Measurements from ENCODE around the gene PTPRE.

Gene PTPRE

GRCh38 chr10:127991543-127992255, 84.8 kb downstream of the PTPRE start:
- no peak for TF ChIP-seq CTCF (IDR thresholded peaks at IDR 0.05; ENCODE audit: poor library complexity, severe bottlenecking)
- H3K27ac ChIP-seq (ENCODE audit: poor library complexity, severe bottlenecking) = peak overlapping the region; percentile 97

GRCh38 chr10:127992376-127992775, 85.5 kb downstream of the PTPRE start:
- ATAC-seq (ENCODE audit: low read depth) = no peak
- Histone ChIP-seq H3K36me3 (ENCODE audit: low read depth) (no peaks in the 10 kb centered on the region), H3K4me3 (ENCODE audit: severe bottlenecking) (no peak overlapping the region), H3K9me3 (ENCODE audit: severe bottlenecking) (no peaks in the 10 kb centered on the region), H3K27me3 (ENCODE audit: insufficient read depth, poor library complexity, severe bottlenecking) (no peaks in the 10 kb centered on the region), H3K4me1 (ENCODE audit: insufficient read depth, poor library complexity, severe bottlenecking) (peaks cover 28% of the 10 kb centered on the region), H3K27ac (ENCODE audit: poor library complexity, severe bottlenecking) (peak overlapping the region; percentile 97)
- TF ChIP-seq CTCF (IDR thresholded peaks at IDR 0.05; ENCODE audit: poor library complexity, severe bottlenecking) = no peak
- DNase-seq (ENCODE audit: low spot score) = no peak

More at GRCh38 chr10:127991543-127992255, 84.8 kb downstream of the PTPRE start:
- no peaks in the 10 kb centered on the region for H3K9me3 ChIP-seq (ENCODE audit: severe bottlenecking)
- no peak for DNase-seq (ENCODE audit: low spot score)
- peaks cover 28% of the 10 kb centered on the region for H3K4me1 ChIP-seq (ENCODE audit: insufficient read depth, poor library complexity, severe bottlenecking)
- no peak overlapping the region for H3K4me3 ChIP-seq (ENCODE audit: severe bottlenecking)
- no peaks in the 10 kb centered on the region for H3K36me3 ChIP-seq (ENCODE audit: low read depth)
- no peaks in the 10 kb centered on the region for H3K27me3 ChIP-seq (ENCODE audit: insufficient read depth, poor library complexity, severe bottlenecking)
- peak; percentile 24 for ATAC-seq (ENCODE audit: low read depth)

GRCh38 chr10:127993056-127993690, 86.3 kb downstream of the PTPRE start:
- no peak for DNase-seq (ENCODE audit: low spot score)
- no peaks in the 10 kb centered on the region for H3K27me3 ChIP-seq (ENCODE audit: insufficient read depth, poor library complexity, severe bottlenecking)
- no peaks in the 10 kb centered on the region for H3K36me3 ChIP-seq (ENCODE audit: low read depth)
- H3K4me3 ChIP-seq (ENCODE audit: severe bottlenecking) = no peak overlapping the region
- peak overlapping the region; percentile 97 for H3K27ac ChIP-seq (ENCODE audit: poor library complexity, severe bottlenecking)
- H3K9me3 ChIP-seq (ENCODE audit: severe bottlenecking) = no peaks in the 10 kb centered on the region
- no peak for ATAC-seq (ENCODE audit: low read depth)
- no peak for TF ChIP-seq CTCF (IDR thresholded peaks at IDR 0.05; ENCODE audit: poor library complexity, severe bottlenecking)
- peaks cover 28% of the 10 kb centered on the region for H3K4me1 ChIP-seq (ENCODE audit: insufficient read depth, poor library complexity, severe bottlenecking)

GRCh38 chr10:127995939-127996338, 89.0 kb downstream of the PTPRE start:
- ATAC-seq (ENCODE audit: low read depth) = no peak
- Histone ChIP-seq H3K36me3 (ENCODE audit: low read depth) (no peaks in the 10 kb centered on the region), H3K27me3 (ENCODE audit: insufficient read depth, poor library complexity, severe bottlenecking) (no peaks in the 10 kb centered on the region), H3K4me1 (ENCODE audit: insufficient read depth, poor library complexity, severe bottlenecking) (peaks cover 13% of the 10 kb centered on the region), H3K4me3 (ENCODE audit: severe bottlenecking) (no peak overlapping the region), H3K27ac (ENCODE audit: poor library complexity, severe bottlenecking) (no peak overlapping the region), H3K9me3 (ENCODE audit: severe bottlenecking) (no peaks in the 10 kb centered on the region)
- DNase-seq (ENCODE audit: low spot score) = no peak
- TF ChIP-seq CTCF (IDR thresholded peaks at IDR 0.05; ENCODE audit: poor library complexity, severe bottlenecking) = no peak

GRCh38 chr10:127996586-127996985, 89.7 kb downstream of the PTPRE start:
- DNase-seq (ENCODE audit: low spot score) (no peak), ATAC-seq (ENCODE audit: low read depth) (no peak)
- Histone ChIP-seq H3K27ac (ENCODE audit: poor library complexity, severe bottlenecking) (no peak overlapping the region), H3K4me3 (ENCODE audit: severe bottlenecking) (no peak overlapping the region), H3K9me3 (ENCODE audit: severe bottlenecking) (no peaks in the 10 kb centered on the region), H3K4me1 (ENCODE audit: insufficient read depth, poor library complexity, severe bottlenecking) (peaks cover 6% of the 10 kb centered on the region), H3K27me3 (ENCODE audit: insufficient read depth, poor library complexity, severe bottlenecking) (no peaks in the 10 kb centered on the region), H3K36me3 (ENCODE audit: low read depth) (no peaks in the 10 kb centered on the region)
- TF ChIP-seq CTCF (IDR thresholded peaks at IDR 0.05; ENCODE audit: poor library complexity, severe bottlenecking) = no peak
